Trophoblast cell (in vitro differentiated cells and primary cell): Measurements from ENCODE around the gene VWCE.

ENCODE experiments used
- DNase-seq, 2 donors: peaks; one replicate each; pipeline ENCODE4 v3.0.0-alpha.2; 2016
- H2AFZ ChIP-seq: 2 replicates; pipeline ENCODE4 v1.6.1; 2013; ENCODE audit warnings: low read length, moderate library complexity, mild to moderate bottlenecking; ENCODE audit not compliant: insufficient read depth, poor library complexity
- H2AK5ac ChIP-seq: 2 replicates; pipeline ENCODE4 v1.6.1; 2013; ENCODE audit warnings: mild to moderate bottlenecking, low read length
- H2BK120ac ChIP-seq: 2 replicates; pipeline ENCODE4 v1.6.1; 2013; ENCODE audit warnings: low read length, mild to moderate bottlenecking, moderate library complexity; ENCODE audit not compliant: insufficient read depth, poor library complexity
- H2BK12ac ChIP-seq: 2 replicates; pipeline ENCODE4 v1.6.1; 2013; ENCODE audit warnings: mild to moderate bottlenecking, low read length, moderate library complexity
- H2BK5ac ChIP-seq: 2 replicates; pipeline ENCODE4 v1.6.1; 2013; ENCODE audit warnings: low read length, low read depth, moderate library complexity, mild to moderate bottlenecking; ENCODE audit not compliant: poor library complexity
- H3K14ac ChIP-seq: 2 replicates; pipeline ENCODE4 v1.6.1; 2013; ENCODE audit warnings: mild to moderate bottlenecking, low read length
- H3K18ac ChIP-seq: 2 replicates; pipeline ENCODE4 v1.6.1; 2013; ENCODE audit warnings: mild to moderate bottlenecking, low read length
- H3K23ac ChIP-seq: 2 replicates; pipeline ENCODE4 v1.6.1; 2013; ENCODE audit warnings: low read length
- H3K27ac ChIP-seq: 2 replicates; pipeline ENCODE4 v1.5.1; 2013; ENCODE audit warnings: low read depth, mild to moderate bottlenecking, inconsistent platforms, low read length, moderate library complexity
- H3K27me3 ChIP-seq: 2 replicates; pipeline ENCODE4 v1.6.1; 2013; ENCODE audit warnings: inconsistent platforms, mild to moderate bottlenecking, low read length, moderate library complexity; ENCODE audit not compliant: insufficient read depth
- H3K36me3 ChIP-seq, 2 experiments: 1 replicate in 1 of 2; 2 replicates in 1 of 2; pipeline ENCODE4 v1.6.1; 2013; ENCODE audit warnings: low read length in 2 of 2, mild to moderate bottlenecking in 2 of 2, moderate library complexity in 1 of 2; ENCODE audit not compliant: insufficient read depth in 2 of 2, control insufficient read depth in 1 of 2
- H3K4ac ChIP-seq: 2 replicates; pipeline ENCODE4 v1.6.1; 2013; ENCODE audit warnings: low read depth, mild to moderate bottlenecking, low read length, moderate library complexity
- H3K4me1 ChIP-seq, 2 experiments: 1 replicate in 1 of 2; 2 replicates in 1 of 2; pipeline ENCODE4 v1.6.1; 2013; ENCODE audit warnings: low read length in 2 of 2, mild to moderate bottlenecking in 2 of 2, moderate library complexity in 1 of 2; ENCODE audit not compliant: insufficient read depth in 2 of 2, control insufficient read depth in 1 of 2
- H3K4me2 ChIP-seq: 2 replicates; pipeline ENCODE4 v1.6.1; 2013; ENCODE audit warnings: inconsistent platforms, mild to moderate bottlenecking, low read length, moderate library complexity
- H3K4me3 ChIP-seq: 2 replicates; pipeline ENCODE4 v1.5.1; 2013; ENCODE audit warnings: mild to moderate bottlenecking, low read depth, low read length, inconsistent platforms
- H3K79me1 ChIP-seq: one replicate; pipeline ENCODE4 v1.6.1; 2013; ENCODE audit warnings: low read length
- H3K79me2 ChIP-seq: 2 replicates; pipeline ENCODE4 v1.6.1; 2013; ENCODE audit warnings: low read length, mild to moderate bottlenecking; ENCODE audit not compliant: control insufficient read depth, insufficient read depth, poor library complexity
- H3K9ac ChIP-seq: 2 replicates; pipeline ENCODE4 v1.6.1; 2013; ENCODE audit warnings: mild to moderate bottlenecking, low read length
- H3K9me3 ChIP-seq: 2 replicates; pipeline ENCODE4 v1.6.1; 2013; ENCODE audit warnings: low read depth, mild to moderate bottlenecking, control low read depth, inconsistent platforms, low read length; ENCODE audit not compliant: insufficient read depth
- H4K12ac ChIP-seq: 2 replicates; pipeline ENCODE4 v1.6.1; 2013; ENCODE audit warnings: low read depth, mild to moderate bottlenecking, low read length, moderate library complexity
- H4K8ac ChIP-seq: 2 replicates; pipeline ENCODE4 v1.6.1; 2013; ENCODE audit warnings: low read depth, mild to moderate bottlenecking, low read length, moderate library complexity
- H4K91ac ChIP-seq: one replicate; pipeline ENCODE4 v1.6.1; 2013; ENCODE audit warnings: low read depth, mild to moderate bottlenecking, low read length, moderate library complexity
- WGBS: extraction: QIAGEN DNeasy Blood & Tissue Kit; methylation state at CpG from one replicate; pipeline ENCODE4 v1.1.7; 2013; ENCODE audit warnings: missing lambda C conversion rate; ENCODE audit not compliant: insufficient read length, insufficient coverage; ENCODE audit errors: extremely low coverage; 5-methylcytosine and 5-hydroxymethylcytosine counted together

Gene VWCE

GRCh38 chr11:61264371-61264770 lies 30.7 kb downstream of the VWCE start:
- H2AFZ ChIP-seq = no peak overlapping the region
- no peaks in the 10 kb centered on the region for H3K27me3 ChIP-seq
- H3K4me1 ChIP-seq = no peaks in the 10 kb centered on the region
- no peak overlapping the region for H2BK5ac ChIP-seq
- H3K23ac ChIP-seq = no peak overlapping the region
- no peak overlapping the region for H3K9ac ChIP-seq
- H3K79me2 ChIP-seq = no peaks in the 10 kb centered on the region
- no peak overlapping the region for H3K14ac ChIP-seq
- H3K9me3 ChIP-seq = peaks cover 2% of the 10 kb centered on the region
- no peak overlapping the region for H2AK5ac ChIP-seq
- no CpG with 5 or more reads among the region's 6 CpGs for WGBS
- no peak overlapping the region for H2BK12ac ChIP-seq
- H3K4ac ChIP-seq = no peak overlapping the region
- DNase-seq = no peak
- H3K18ac ChIP-seq = no peak overlapping the region
- H3K36me3 ChIP-seq = peaks cover 0 to 2% of the 10 kb centered on the region in 2 experiments
- H4K91ac ChIP-seq = no peak overlapping the region
- H3K4me3 ChIP-seq = no peak overlapping the region
- no peak overlapping the region for H3K27ac ChIP-seq
- H2BK120ac ChIP-seq = no peak overlapping the region
- H4K8ac ChIP-seq = no peak overlapping the region
- H3K4me2 ChIP-seq = no peak overlapping the region
- no peaks in the 10 kb centered on the region for H3K79me1 ChIP-seq
- no peak overlapping the region for H4K12ac ChIP-seq

GRCh38 chr11:61259363-61259762 lies 35.8 kb downstream of the VWCE start:
- no peaks in the 10 kb centered on the region for H3K79me2 ChIP-seq
- H3K9ac ChIP-seq = no peak overlapping the region
- no peak overlapping the region for H2AK5ac ChIP-seq
- H2BK12ac ChIP-seq = no peak overlapping the region
- H3K4me3 ChIP-seq = no peak overlapping the region
- no peak overlapping the region for H2AFZ ChIP-seq
- H4K8ac ChIP-seq = no peak overlapping the region
- DNase-seq = no peak
- no peaks in the 10 kb centered on the region for H3K4me1 ChIP-seq
- no peaks in the 10 kb centered on the region for H3K79me1 ChIP-seq
- no peak overlapping the region for H4K12ac ChIP-seq
- H3K23ac ChIP-seq = no peak overlapping the region
- H3K4ac ChIP-seq = no peak overlapping the region
- H3K9me3 ChIP-seq = no peaks in the 10 kb centered on the region
- H3K36me3 ChIP-seq = peaks cover 0 to 6% of the 10 kb centered on the region in 2 experiments
- H3K18ac ChIP-seq = no peak overlapping the region
- no peak overlapping the region for H2BK5ac ChIP-seq
- H3K27ac ChIP-seq = no peak overlapping the region
- no peak overlapping the region for H4K91ac ChIP-seq
- WGBS = no CpG with 5 or more reads among the region's 6 CpGs
- no peaks in the 10 kb centered on the region for H3K27me3 ChIP-seq
- no peak overlapping the region for H2BK120ac ChIP-seq
- no peak overlapping the region for H3K4me2 ChIP-seq
- H3K14ac ChIP-seq = no peak overlapping the region

- H3K79me2 ChIP-seq = no peaks in the 10 kb centered on the region
- no peaks in the 10 kb centered on the region for H3K4me1 ChIP-seq
- no CpG with 5 or more reads among the region's 9 CpGs for WGBS
- no peaks in the 10 kb centered on the region for H3K79me1 ChIP-seq
- no peak overlapping the region for H4K8ac ChIP-seq
- H2BK12ac ChIP-seq = no peak overlapping the region
- H2AFZ ChIP-seq = no peak overlapping the region
- H3K36me3 ChIP-seq = peaks cover 0 to 6% of the 10 kb centered on the region in 2 experiments
- H2AK5ac ChIP-seq = no peak overlapping the region
- H3K18ac ChIP-seq = no peak overlapping the region
- H2BK120ac ChIP-seq = no peak overlapping the region
- no peak for DNase-seq
- no peak overlapping the region for H3K14ac ChIP-seq
- H3K4me3 ChIP-seq = no peak overlapping the region
- no peak overlapping the region for H3K4me2 ChIP-seq
- no peak overlapping the region for H2BK5ac ChIP-seq
- H3K27me3 ChIP-seq = no peaks in the 10 kb centered on the region
- no peak overlapping the region for H3K9ac ChIP-seq
- H3K9me3 ChIP-seq = no peaks in the 10 kb centered on the region
- H4K91ac ChIP-seq = no peak overlapping the region
- H4K12ac ChIP-seq = no peak overlapping the region
- no peak overlapping the region for H3K23ac ChIP-seq
- no peak overlapping the region for H3K4ac ChIP-seq
- H3K27ac ChIP-seq = no peak overlapping the region
Observed at GRCh38 chr11:61258546-61258945, 36.6 kb downstream of the VWCE start.

- H3K4me1 ChIP-seq = no peaks in the 10 kb centered on the region
- H3K14ac ChIP-seq = no peak overlapping the region
- H2AFZ ChIP-seq = no peak overlapping the region
- no peak overlapping the region for H4K8ac ChIP-seq
- H4K91ac ChIP-seq = no peak overlapping the region
- H3K27ac ChIP-seq = no peak overlapping the region
- no peaks in the 10 kb centered on the region for H3K79me2 ChIP-seq
- peaks cover 0 to 6% of the 10 kb centered on the region in 2 experiments for H3K36me3 ChIP-seq
- no peak overlapping the region for H2BK12ac ChIP-seq
- no peak overlapping the region for H3K9ac ChIP-seq
- H4K12ac ChIP-seq = no peak overlapping the region
- H2BK5ac ChIP-seq = no peak overlapping the region
- WGBS = no CpG with 5 or more reads among the region's 18 CpGs
- H3K18ac ChIP-seq = no peak overlapping the region
- H3K4me2 ChIP-seq = no peak overlapping the region
- H3K9me3 ChIP-seq = no peaks in the 10 kb centered on the region
- H3K79me1 ChIP-seq = no peaks in the 10 kb centered on the region
- H3K4me3 ChIP-seq = no peak overlapping the region
- no peak overlapping the region for H2BK120ac ChIP-seq
- H3K4ac ChIP-seq = no peak overlapping the region
- H3K27me3 ChIP-seq = no peaks in the 10 kb centered on the region
- H3K23ac ChIP-seq = no peak overlapping the region
- no peak overlapping the region for H2AK5ac ChIP-seq
- no peak for DNase-seq
Observed at GRCh38 chr11:61256710-61257482, 38.2 kb downstream of the VWCE start.
